Thyroid gland (tissue), 4 donors: ENCODE data around the gene APBB2.

Experiments used
- CTCF ChIP-seq, 6 experiments: fragments of 200-600 bp in 3 of 6; fragments of 450-650 bp in 3 of 6; sonication (generic) in 3 of 6; IDR thresholded peaks; one replicate each; pipeline ENCODE4 v1.5.1; 2016 to 2019; ENCODE audit warnings: antibody characterized with exemption in 6 of 6, mild to moderate bottlenecking in 2 of 6, inconsistent platforms in 1 of 6, moderate library complexity in 1 of 6
- POLR2A ChIP-seq, 2 donors: fragments of 450-650 bp; IDR thresholded peaks; one replicate each; pipeline ENCODE4 v1.6.1; 2017; ENCODE audit warnings: antibody characterized with exemption in 2 of 2, mild to moderate bottlenecking in 2 of 2, moderate library complexity in 1 of 2

- TF ChIP-seq CTCF (IDR thresholded peaks at IDR 0.05) (no peak), POLR2A (IDR thresholded peaks at IDR 0.05) (no peak)
These were observed 375.6 kb downstream of the APBB2 start for GRCh38 chr4:40838742-40839141.
